ENCODE measurements around the gene KLHL2. TPM values are rescaled to one million over a fixed set of nuclear protein-coding genes. Genes with fewer than 3 reads are reported as not detected.
"Not testable (repeated sequence)": the region's sequence is repeated elsewhere in the genome, so short reads cannot be mapped to it uniquely, and the experiment has no call there.

Gene KLHL2
- 18.6 and 24.3 TPM in 2 replicates for total RNA-seq (ENCODE audit: low replicate concordance)

- Histone ChIP-seq H3K27ac (no peak within 1 kb of the TSS), H2AFZ (replicated peaks) (peak within 1 kb of the TSS; percentile 98), H3K9me3 (ENCODE audit: low read depth) (no peaks in the 10 kb centered on the region), H3K79me2 (ENCODE audit: low read depth) (peaks cover 45% of the 10 kb centered on the region), H3K4me2 (peak within 1 kb of the TSS; percentile 90), H4K20me1 (ENCODE audit: low read depth) (peaks cover 19% of the 10 kb centered on the region), H3K4me1 (peaks cover 40% of the 10 kb centered on the region), H3K9ac (no peak within 1 kb of the TSS), H3K36me3 (no peaks in the 10 kb centered on the region), H3F3A (ENCODE audit: low read depth) (peaks cover 15% of the 10 kb centered on the region), H3K27me3 (peaks cover 22% of the 10 kb centered on the region), H3K4me3 (peak within 1 kb of the TSS; percentile 100)
- H3K27ac Mint-ChIP-seq: peak within 1 kb of the TSS; percentile 11
- H3K4me3 Mint-ChIP-seq: peak within 1 kb of the TSS; percentile 95
- no peaks in the 10 kb centered on the region for H3K36me3 Mint-ChIP-seq
- H3K4me1 Mint-ChIP-seq: peaks cover 15% of the 10 kb centered on the region
- no peaks in the 10 kb centered on the region for H3K9me3 Mint-ChIP-seq
- no peak for TF ChIP-seq EZH2phosphoT487 (IDR thresholded peaks at IDR 0.05)
- peak; percentile 57 for TF ChIP-seq EZH2 (IDR thresholded peaks at IDR 0.05)
- no peak for TF ChIP-seq CTCF (IDR thresholded peaks at IDR 0.05)
- peak; percentile 90 for DNase-seq (ENCODE audit: low spot score)
- H3K27me3 Mint-ChIP-seq (ENCODE audit: insufficient read depth, low read depth): peaks cover 5% of the 10 kb centered on the region
These were observed at the start of gene KLHL2 for GRCh38 chr4:165207431-165208220. KLHL2 (plus strand) TSS chr4:165207561; CDS start chr4:165207877, 316 bp downstream.

- Histone ChIP-seq H4K20me1 (ENCODE audit: low read depth) (no peaks in the 10 kb centered on the region), H3K4me3 (no peak overlapping the region), H3K9me3 (ENCODE audit: low read depth) (no peaks in the 10 kb centered on the region), H3K27me3 (no peaks in the 10 kb centered on the region), H3F3A (ENCODE audit: low read depth) (no peaks in the 10 kb centered on the region), H3K79me2 (ENCODE audit: low read depth) (no peaks in the 10 kb centered on the region), H3K4me1 (no peaks in the 10 kb centered on the region), H3K36me3 (no peaks in the 10 kb centered on the region), H3K4me2 (no peak overlapping the region), H2AFZ (replicated peaks) (no peak overlapping the region), H3K27ac (no peak overlapping the region), H3K9ac (no peak overlapping the region)
- H3K4me3 Mint-ChIP-seq: no peak overlapping the region
- H3K9me3 Mint-ChIP-seq: peaks cover 2% of the 10 kb centered on the region
- no peak overlapping the region for H3K27ac Mint-ChIP-seq
- TF ChIP-seq EZH2 (IDR thresholded peaks at IDR 0.05) (no peak), EZH2phosphoT487 (IDR thresholded peaks at IDR 0.05) (no peak), CTCF (IDR thresholded peaks at IDR 0.05) (no peak)
- H3K4me1 Mint-ChIP-seq: no peaks in the 10 kb centered on the region
- DNase-seq (ENCODE audit: low spot score): no peak
- H3K27me3 Mint-ChIP-seq (ENCODE audit: insufficient read depth, low read depth): peaks cover 2% of the 10 kb centered on the region
- H3K36me3 Mint-ChIP-seq: no peaks in the 10 kb centered on the region
These were observed 48.6 kb upstream of the KLHL2 start for GRCh38 chr4:165158762-165159161.

- Histone ChIP-seq H3K9me3 (ENCODE audit: low read depth) (no peaks in the 10 kb centered on the region), H3F3A (ENCODE audit: low read depth) (no peaks in the 10 kb centered on the region), H3K27me3 (no peaks in the 10 kb centered on the region), H3K4me3 (no peak overlapping the region), H3K36me3 (no peaks in the 10 kb centered on the region), H3K4me2 (no peak overlapping the region), H3K9ac (no peak overlapping the region), H4K20me1 (ENCODE audit: low read depth) (no peaks in the 10 kb centered on the region), H2AFZ (replicated peaks) (no peak overlapping the region), H3K27ac (no peak overlapping the region), H3K79me2 (ENCODE audit: low read depth) (no peaks in the 10 kb centered on the region), H3K4me1 (no peaks in the 10 kb centered on the region)
- no peak for DNase-seq (ENCODE audit: low spot score)
- Mint-ChIP-seq H3K36me3 (no peaks in the 10 kb centered on the region), H3K4me3 (no peak overlapping the region), H3K9me3 (peaks cover 7% of the 10 kb centered on the region), H3K27ac (no peak overlapping the region), H3K27me3 (ENCODE audit: insufficient read depth, low read depth) (peaks cover 14% of the 10 kb centered on the region), H3K4me1 (peaks cover 5% of the 10 kb centered on the region)
- TF ChIP-seq EZH2 (IDR thresholded peaks at IDR 0.05): no peak
- no peak for TF ChIP-seq EZH2phosphoT487 (IDR thresholded peaks at IDR 0.05)
- TF ChIP-seq CTCF (IDR thresholded peaks at IDR 0.05): no peak
These were observed 43.1 kb upstream of the KLHL2 start for GRCh38 chr4:165164257-165164656.

- H3K4me3 ChIP-seq; DNase-seq (ENCODE audit: low spot score); H3K79me2 ChIP-seq (ENCODE audit: low read depth); H3K9ac ChIP-seq; H3K36me3 Mint-ChIP-seq; H3K4me1 ChIP-seq; H3K9me3 ChIP-seq (ENCODE audit: low read depth); H3K27ac ChIP-seq; H3K4me2 ChIP-seq; H4K20me1 ChIP-seq (ENCODE audit: low read depth); H3K27ac Mint-ChIP-seq; H3K9me3 Mint-ChIP-seq; H2AFZ ChIP-seq (replicated peaks); H3F3A ChIP-seq (ENCODE audit: low read depth); H3K27me3 ChIP-seq; H3K36me3 ChIP-seq: not testable (repeated sequence)
- Mint-ChIP-seq H3K4me1 (peaks cover 20% of the 10 kb centered on the region), H3K27me3 (ENCODE audit: insufficient read depth, low read depth) (peaks cover 14% of the 10 kb centered on the region), H3K4me3 (peak overlapping the region; percentile 41)
These were observed 40.5 kb upstream of the KLHL2 start for GRCh38 chr4:165166872-165167271.
